Neural progenitor cell (in vitro differentiated cells): Measurements from ENCODE around the gene PDE3A.

Experiments
- EZH2 ChIP-seq: fragments of 200-600 bp; sonication (generic); IDR thresholded peaks from 2 replicates; pipeline ENCODE4 v1.6.1; 2017; ENCODE audit warnings: antibody characterized with exemption, mild to moderate bottlenecking, moderate library complexity
- EZH2phosphoT487 ChIP-seq: fragments of 200-600 bp; sonication (generic); IDR thresholded peaks from 2 replicates; pipeline ENCODE4 v1.6.1; 2017; ENCODE audit warnings: antibody characterized with exemption
- TF ChIP-seq, protein P1 (sequence below): fragments of 200-600 bp; sonication (generic); IDR thresholded peaks from 2 replicates; pipeline ENCODE4 v1.5.1; 2017; ENCODE audit warnings: antibody characterized with exemption, mild to moderate bottlenecking

DNA sequence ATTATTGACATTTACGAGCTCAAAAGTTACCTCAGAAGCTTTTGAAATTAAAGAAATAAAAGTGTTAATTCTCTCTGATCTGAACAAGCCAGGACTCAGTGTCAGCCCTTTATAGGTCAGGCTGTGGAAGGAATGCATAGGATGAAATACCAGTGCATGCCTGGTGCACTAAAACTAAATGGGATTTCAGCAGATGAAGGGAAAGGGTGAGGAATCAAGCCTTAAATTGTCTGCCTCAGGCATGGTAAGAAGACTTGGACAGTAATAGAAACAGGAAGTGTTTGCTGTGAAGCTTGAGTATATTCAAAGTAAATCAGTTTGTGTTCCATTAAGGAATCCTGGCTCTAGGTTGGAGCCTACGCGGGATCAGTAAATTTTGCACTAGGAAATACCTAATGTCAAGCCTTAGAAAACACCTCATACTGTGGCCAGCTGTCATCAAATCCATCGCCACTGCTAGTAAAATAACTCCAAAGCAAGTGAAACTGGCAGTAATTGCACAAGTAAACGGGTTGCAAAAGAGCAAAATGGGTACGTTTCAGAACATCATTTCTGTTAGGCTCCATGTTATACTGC, 76.3 kb downstream of the PDE3A start:
- TF ChIP-seq, protein P1, sequence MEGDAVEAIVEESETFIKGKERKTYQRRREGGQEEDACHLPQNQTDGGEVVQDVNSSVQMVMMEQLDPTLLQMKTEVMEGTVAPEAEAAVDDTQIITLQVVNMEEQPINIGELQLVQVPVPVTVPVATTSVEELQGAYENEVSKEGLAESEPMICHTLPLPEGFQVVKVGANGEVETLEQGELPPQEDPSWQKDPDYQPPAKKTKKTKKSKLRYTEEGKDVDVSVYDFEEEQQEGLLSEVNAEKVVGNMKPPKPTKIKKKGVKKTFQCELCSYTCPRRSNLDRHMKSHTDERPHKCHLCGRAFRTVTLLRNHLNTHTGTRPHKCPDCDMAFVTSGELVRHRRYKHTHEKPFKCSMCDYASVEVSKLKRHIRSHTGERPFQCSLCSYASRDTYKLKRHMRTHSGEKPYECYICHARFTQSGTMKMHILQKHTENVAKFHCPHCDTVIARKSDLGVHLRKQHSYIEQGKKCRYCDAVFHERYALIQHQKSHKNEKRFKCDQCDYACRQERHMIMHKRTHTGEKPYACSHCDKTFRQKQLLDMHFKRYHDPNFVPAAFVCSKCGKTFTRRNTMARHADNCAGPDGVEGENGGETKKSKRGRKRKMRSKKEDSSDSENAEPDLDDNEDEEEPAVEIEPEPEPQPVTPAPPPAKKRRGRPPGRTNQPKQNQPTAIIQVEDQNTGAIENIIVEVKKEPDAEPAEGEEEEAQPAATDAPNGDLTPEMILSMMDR: no peak
- no peak for TF ChIP-seq EZH2
- TF ChIP-seq EZH2phosphoT487: no peak
